HG02610 (cell line): Measurements from ENCODE around the gene CTNNBL1.
"Not testable (repeated sequence)": the region's sequence is repeated elsewhere in the genome, so short reads cannot be mapped to it uniquely, and the experiment has no call there.

Experiments used
- ATAC-seq: cut with Tn5 transposase; IDR thresholded peaks from one replicate; pipeline ENCODE4 v1.9.1; 2021; ENCODE audit warnings: mild to moderate bottlenecking, moderate library complexity; ENCODE audit not compliant: unreplicated experiment

The CTNNBL1 gene

GRCh38 chr20:37848706-37849105 lies 154.9 kb downstream of the CTNNBL1 start:
- ATAC-seq, result no peak

GRCh38 chr20:37849156-37849555 lies 155.3 kb downstream of the CTNNBL1 start:
- no peak for ATAC-seq

- ATAC-seq, result no peak
Measured at GRCh38 chr20:37849566-37849965, 155.7 kb downstream of the CTNNBL1 start.

- no peak for ATAC-seq
Measured at GRCh38 chr20:37850036-37850592, 156.3 kb downstream of the CTNNBL1 start.

GRCh38 chr20:37850724-37851355 lies 157.0 kb downstream of the CTNNBL1 start:
- ATAC-seq, result no peak

DNA sequence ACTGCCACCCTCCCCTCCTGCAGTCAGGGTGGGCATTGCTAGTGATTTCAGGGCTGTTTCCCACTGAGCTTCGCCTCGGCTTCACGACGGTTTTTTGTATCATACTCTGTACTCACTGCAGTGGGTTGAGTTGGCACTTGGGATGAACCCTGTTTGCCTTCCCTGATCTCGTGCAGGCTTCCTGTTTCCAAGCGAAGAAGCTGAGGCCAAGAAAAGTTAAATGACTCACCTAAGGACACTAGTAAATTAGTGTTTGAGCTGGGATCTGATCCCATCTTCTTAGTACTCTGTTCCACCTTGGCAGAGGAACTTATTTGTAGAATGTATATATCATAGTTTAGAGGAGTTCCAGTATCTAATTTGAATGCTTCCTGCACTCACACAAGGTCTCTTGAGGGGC lies 158.8 kb downstream of the CTNNBL1 start:
- ATAC-seq, result no peak

DNA sequence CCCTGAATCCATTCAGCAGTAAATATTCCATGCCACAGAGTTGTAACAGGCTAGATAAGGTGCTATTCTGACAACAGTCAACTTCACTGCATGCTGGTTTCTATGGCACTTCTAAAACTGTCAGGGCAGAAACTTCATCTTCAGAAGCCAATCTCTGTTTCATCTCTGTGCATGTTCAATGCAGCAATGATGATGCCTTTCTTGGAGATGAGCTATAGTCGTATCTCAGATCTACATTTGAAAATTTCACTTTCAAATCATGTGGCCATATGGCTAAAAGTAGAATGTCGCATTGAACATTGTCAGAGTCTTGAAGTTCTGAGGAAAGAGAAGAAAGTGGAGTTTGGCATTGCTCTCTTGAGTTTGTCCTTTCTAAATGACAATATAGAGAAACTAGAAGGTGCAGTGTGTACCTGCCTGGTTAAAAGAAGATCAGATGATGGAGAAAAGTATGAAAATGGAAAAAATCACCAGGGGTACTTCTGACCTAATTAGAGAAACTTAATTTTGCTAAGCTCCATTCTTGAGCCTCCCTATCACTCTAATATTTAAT lies 160.1 kb downstream of the CTNNBL1 start:
- ATAC-seq, result no peak

DNA sequence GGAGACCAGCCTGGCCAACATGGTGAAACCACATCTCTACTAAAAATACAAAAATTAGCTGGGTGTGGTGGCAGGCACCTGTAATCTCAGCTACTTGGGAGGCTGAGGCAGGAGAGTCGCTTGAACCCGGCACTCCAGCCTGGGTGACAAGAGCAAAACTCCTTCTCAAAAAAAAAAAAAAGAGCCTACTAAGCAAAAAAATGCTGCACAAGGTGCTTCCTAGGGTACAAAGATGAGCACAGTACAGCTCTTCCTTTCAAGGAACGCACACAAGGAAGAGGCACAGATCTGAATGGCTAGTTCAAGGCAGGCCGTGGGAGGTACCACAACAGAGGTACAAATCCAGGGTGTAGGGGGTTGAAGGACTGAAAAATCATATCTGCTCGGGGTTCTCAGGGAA lies 162.2 kb downstream of the CTNNBL1 start:
- ATAC-seq, result not testable (repeated sequence)

- no peak for ATAC-seq
Measured at GRCh38 chr20:37856932-37857660, 163.3 kb downstream of the CTNNBL1 start.

DNA sequence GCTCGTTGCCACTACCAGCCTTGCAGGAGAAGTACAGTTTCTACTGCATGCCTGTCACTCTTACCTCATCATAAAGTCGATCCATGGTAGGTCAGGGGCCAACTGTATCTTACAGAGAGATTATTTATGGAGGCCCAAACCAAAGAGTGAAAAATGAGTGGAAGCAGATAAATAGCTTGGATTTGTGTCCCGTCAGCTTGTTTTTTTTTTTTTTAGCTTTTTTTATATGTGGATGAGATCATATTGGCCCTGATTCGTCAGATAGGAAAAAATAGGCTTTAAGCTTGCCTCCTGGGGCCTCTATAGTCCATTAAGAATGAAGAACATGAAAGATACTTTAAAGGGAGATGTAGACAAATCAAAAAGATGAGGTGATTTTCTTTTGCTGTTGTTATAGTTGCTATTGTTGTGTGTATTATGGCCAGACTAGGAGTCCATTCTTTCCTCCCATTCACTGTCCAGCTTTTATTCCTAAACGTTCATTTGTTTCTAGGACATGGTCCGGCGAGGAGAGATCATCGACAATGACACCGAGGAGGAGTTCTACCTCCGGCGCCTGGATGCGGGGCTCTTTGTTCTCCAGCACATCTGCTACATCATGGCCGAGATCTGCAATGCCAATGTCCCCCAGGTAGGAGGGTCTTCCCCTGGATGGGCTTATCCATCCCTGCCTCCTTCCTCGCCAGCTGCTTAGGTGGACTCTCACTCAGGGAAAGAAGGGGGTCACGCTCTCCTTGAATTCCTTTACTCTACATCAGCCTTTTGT lies 165.8 kb downstream of the CTNNBL1 start:
- ATAC-seq, result no peak

DNA sequence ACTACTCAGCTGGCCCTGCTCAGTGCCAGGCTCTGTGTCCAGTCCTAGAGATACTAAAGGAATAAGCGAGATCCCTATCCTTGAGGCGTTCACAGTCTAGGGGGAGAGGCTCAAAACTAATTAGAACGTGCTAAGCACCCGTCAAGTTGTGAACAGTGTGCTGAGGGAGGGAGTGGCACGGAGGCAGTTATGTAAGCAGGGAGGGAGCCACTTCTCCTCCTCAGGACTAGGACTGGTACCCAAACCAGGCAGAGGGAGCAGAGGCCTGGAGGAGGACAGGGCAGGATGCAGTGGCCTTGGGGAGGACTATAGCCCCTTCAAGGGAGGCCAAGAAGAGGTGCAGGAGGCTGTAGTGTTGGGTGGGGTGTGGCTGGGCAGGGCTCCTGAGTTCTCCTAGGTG lies 169.5 kb downstream of the CTNNBL1 start:
- no peak for ATAC-seq

- ATAC-seq, result no peak
Measured at GRCh38 chr20:37864298-37864697, 170.5 kb downstream of the CTNNBL1 start.

- ATAC-seq, result no peak
Measured at GRCh38 chr20:37866051-37866450, 172.2 kb downstream of the CTNNBL1 start.

- no peak for ATAC-seq
Measured at GRCh38 chr20:37867289-37868195, 173.7 kb downstream of the CTNNBL1 start.

GRCh38 chr20:37868851-37869333 lies 175.1 kb downstream of the CTNNBL1 start:
- no peak for ATAC-seq

GRCh38 chr20:37869334-37869861 lies 175.6 kb downstream of the CTNNBL1 start:
- ATAC-seq, result no peak

DNA sequence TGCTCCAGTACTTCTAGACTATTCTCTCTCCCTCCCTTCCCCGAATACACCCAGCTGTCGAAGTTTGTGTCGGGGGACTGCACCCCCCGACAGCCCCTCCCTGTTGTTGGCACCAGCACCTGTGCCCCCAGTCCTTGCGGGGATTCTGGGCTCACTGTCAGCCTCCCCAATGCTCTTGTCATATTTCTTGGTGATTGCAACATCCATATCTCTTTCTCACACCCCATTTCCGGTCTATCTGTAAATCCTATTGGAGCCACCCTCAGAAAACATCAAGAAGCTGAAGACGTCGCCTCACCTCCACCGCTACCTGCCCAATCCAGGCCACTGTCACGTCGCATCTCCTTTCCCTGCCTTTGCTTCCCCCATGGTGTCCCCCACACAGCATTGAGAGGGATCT lies 176.5 kb downstream of the CTNNBL1 start:
- ATAC-seq, result no peak

DNA sequence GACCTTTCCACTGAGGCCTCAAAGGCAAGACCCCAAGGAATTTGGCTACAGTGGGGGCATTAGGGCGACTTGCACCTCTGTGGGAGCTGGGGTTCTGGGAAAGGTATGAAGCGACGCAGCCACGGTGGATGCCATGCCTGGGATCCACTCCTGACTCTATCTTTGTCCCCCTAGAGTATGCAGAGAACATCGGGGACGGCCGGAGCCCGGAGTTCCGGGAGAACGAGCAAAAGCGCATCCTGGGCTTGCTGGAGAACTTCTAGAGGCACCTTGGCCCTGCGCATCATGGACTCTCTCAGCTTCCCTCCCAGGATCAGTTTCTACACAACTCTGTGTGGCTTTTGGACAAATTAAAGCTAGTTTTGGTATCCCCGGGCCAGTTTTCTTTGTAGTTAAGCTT lies 177.9 kb downstream of the CTNNBL1 start:
- ATAC-seq, result no peak

- ATAC-seq, result no peak
Measured at GRCh38 chr20:37872161-37872560, 178.3 kb downstream of the CTNNBL1 start.

GRCh38 chr20:37873884-37874283 lies 180.1 kb downstream of the CTNNBL1 start:
- no peak for ATAC-seq
